NCI-H748 (cell line): Measurements from ENCODE around the gene ARMCX1.
"Not testable (repeated sequence)": the region's sequence is repeated elsewhere in the genome, so short reads cannot be mapped to it uniquely, and the experiment has no call there.

ENCODE experiments used
- DNase-seq: peaks from one replicate; lab custom pipeline; 2025; ENCODE audit not compliant: unreplicated experiment; lab: John Stamatoyannopoulos, UW

Gene ARMCX1

DNA sequence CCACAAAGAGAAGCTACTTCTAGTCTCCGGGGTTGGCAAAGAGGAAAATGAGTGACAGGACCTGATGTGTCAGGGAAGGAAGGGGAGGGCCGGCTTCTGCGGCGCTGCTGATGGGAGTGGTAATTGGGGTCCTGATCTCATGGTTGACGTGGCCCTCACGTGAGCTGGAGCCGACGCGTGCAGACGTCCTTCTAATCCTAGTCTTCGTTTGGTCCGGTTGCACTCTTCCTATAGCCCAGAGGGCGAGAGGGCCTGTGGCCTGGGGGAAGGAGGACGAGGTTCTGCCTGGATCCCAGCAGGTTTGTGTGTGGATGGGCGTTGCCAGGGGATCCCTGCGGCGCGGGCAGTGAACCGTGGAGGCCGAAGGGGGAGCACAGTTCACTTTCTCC, at the start of gene ARMCX1:
TSS of gene ARMCX1 (plus strand) at position 186 of the 389 bp plus-strand sequence. CDS start 2,384 bp downstream, outside the sequence.
- DNase-seq, result peak; percentile 80

DNA sequence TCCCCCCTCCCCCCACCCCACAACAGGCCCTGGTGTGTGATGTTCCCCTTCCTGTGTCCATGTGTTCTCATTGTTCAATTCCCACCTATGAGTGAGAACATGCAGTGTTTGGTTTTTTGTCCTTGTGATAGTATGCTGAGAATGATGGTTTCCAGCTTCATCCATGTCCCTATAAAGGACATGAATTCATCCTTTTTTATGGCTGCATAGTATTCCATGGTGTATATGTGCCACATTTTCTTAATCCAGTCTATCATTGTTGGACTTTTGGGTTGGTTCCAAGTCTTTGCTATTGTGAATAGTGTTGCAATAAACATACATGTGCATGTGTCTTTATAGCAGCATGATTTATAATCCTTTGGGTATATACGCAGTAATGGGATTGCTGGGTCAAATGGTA, 47.4 kb upstream of the ARMCX1 start:
- not testable (repeated sequence) for DNase-seq

DNA sequence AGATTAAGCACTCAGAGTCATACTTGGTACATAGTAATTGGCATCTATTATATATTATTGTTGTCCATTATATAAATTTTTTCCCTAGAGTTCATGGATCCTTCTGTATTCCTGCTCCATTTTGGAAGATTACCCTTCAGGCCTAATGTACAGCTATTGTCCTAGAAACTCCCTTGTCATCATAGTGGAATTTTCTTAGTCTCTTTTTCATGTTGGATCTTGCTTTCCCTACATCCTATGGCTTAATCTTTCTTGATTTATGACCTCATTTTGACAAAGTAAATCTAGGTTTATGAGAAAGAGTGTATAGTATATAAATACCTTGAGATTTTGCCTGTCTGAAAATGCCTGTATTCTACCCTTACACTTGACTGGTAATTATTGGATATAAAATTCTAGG, 43.0 kb upstream of the ARMCX1 start:
- no peak for DNase-seq

DNA sequence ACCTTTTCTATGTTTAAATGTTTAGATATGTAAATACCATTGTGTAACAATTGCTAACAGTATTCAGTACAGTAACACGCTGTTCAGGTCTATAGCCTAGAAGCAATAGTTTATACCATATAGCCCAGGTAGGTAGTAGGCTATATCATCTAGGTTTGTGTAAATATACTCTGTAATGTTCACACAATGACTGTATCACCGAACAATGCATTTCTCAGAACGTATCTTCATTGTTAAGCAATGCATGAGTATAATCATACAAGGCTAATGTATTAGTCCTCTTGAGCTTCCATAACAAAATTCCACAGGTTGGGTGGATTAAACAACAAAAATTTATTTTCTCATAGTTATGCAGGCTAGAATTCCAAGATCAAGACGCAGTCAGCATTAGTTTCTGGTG, 42.4 kb upstream of the ARMCX1 start:
- DNase-seq, result no peak

DNA sequence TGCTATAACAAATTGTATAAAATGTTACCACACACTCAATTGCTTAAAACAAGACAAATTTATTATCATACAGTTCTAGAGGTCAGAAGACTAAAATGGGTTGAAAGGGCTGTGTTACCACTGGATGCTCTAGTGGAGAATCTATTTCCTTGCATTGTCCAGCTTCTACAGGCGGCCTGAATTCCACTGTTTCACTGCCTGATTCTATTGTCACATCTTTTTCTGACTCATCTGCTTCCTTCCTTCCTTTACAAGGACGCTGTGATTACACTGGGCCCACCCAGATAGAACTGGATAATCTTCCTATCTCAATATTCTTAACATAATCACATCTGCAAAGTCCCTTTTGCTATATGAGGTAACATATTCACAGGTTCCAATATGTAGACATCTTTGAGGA, 19.4 kb upstream of the ARMCX1 start:
- DNase-seq, result no peak

DNA sequence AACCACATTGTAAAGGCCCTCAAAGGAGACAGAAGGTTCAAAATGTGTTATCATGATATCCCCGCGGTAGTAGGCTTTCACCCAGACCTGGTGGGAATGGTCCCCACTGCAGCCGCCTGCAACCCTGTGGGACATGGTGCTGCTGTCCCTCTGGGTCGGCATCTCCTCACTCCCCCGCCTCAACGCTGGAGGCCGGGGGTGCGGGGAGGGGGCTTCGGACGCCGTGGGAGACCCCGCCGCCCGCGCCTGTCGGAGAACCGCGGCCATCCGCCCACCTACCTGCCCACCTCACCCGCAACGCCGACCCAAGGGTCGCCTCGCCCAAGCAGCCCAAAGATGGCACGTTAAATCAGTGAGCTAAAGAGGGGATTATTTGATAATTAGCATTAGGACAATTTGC, 11.2 kb upstream of the ARMCX1 start:
- no peak for DNase-seq

DNA sequence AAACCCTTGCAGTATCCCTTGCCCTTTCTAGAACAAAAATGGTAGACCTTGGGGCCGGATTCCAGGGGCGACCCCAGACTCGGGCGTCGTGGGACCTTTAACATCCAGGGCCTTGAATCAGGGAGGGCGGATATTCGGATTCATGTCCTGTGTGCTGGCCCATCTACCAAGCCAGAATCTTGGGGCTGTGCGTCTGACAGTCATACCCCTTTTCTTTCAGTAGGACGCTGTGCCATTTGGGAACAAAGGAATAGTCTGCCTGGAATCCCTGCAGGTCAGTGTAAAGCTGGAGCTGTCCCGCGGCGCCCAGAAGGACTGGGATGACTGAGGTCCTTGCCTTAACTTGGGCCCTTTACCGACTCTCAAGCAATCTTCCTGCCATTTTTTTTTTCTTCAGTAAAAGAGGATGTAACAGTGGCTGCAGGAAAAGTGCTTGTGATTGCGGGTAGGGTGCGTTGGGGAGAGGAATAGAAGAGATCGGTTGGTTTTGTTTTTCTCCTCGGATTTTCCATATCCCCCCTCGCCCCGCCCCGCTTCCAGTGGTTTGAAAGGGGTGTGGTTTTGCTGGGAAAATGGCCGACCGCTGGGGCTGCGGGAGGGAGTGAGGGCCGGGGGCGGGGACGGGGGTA, 518 bp downstream of the ARMCX1 start:
- DNase-seq, result peak; percentile 42

DNA sequence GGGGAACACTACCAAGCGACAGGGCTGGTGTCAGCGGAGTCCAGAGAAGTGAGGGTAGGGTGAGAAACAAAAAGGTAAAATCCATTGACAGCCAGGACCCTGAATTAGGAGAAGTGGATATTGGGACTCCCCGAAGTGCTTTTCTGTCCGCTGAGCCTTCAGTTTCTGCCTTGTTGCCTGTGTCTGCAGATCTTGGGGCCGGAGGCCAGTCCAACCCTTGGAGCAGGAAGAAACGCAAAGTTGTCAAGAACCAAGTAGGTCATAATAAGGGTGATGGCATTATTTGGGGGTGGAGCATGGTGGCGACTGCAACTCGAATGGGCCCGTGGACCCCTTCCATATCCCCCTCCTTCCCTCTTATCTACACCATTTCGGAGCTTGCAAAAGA, 1.0 kb downstream of the ARMCX1 start:
- DNase-seq, result no peak

DNA sequence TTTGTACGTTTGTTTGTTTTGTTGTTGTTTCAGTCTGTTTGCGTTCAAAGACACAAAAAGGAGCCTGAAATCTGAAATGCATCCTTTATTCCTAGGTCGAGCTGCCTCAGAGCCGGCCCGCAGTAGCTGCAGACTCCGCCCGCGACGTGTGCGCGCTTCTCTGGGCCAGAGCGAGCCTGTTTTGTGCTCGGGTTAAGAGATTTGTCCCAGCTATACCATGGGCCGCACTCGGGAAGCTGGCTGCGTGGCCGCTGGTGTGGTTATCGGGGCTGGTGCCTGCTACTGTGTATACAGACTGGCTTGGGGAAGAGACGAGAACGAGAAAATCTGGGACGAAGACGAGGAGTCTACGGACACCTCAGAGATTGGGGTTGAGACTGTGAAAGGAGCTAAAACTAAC, 2.4 kb downstream of the ARMCX1 start:
- DNase-seq, result no peak

DNA sequence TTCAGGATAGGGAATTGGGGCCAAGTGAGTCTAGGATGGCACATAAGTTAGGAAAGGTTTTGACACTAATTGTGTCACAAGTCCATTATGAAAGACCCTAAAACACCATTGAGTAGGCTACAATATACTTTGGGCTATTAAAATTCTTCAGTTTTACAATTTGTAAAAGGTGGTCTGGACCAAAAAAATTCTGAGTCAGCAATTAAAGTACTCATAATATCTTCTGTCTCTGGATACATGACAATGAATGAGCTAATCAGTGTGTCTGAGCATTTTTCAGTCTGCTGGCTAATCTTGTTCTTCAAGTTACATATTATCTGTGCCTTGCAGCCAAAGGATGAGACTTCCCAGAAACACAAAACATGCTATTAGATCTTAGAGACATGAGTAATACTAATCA, 14.3 kb downstream of the ARMCX1 start:
- DNase-seq, result no peak

DNA sequence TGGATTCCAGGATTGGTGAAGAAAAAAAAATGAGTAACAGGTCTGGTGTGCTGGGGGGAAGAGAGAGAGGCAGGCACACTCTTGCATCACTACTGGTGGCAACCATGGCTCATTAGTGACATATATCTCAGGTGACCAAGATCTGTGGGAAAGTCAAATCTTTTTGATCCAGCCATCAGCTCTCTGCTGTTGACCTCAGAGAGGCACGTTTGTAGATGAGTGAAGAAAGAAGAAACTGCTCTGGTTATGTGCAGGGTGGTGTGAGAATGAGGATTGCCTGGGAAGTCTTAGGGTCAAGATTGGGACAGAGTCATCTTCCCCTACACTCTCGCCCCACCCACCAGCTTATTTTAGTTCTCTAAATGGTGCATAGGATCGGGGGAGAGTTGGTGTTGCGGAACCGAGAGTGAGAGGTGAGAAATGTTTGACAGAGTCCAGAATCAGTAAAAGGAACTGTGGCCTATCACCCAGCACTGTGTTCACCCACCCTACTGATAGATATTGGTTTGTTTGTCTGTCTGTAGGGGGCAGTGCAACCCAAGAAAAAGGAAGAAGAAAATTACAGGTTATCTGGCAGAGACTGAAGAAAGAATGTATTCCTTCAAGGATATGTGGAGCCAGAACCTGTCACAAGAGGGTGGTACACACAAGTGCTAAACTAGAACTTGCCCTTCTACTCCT, 45.5 kb downstream of the ARMCX1 start:
- DNase-seq, result peak; percentile 51

DNA sequence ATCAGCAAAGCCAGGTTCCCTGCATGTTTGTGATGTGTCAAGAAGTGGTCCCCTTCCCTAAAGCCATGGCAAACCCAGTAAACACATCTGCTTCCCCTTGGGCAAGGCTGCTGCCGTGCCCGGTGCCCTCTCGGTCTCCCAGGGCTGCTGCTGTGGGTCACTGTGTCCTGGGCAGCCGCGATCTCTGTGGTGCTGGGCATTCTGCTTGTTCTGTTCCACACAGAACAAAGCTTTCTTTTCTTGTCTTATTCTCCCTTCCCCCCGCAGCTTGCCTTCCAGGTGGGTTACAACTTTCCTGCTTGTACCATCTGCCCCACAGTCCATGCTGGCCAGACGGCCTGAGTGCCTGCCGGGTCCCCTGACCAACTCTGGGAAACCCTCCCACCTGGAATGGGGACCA, 49.2 kb downstream of the ARMCX1 start:
- DNase-seq, result not testable (repeated sequence)

DNA sequence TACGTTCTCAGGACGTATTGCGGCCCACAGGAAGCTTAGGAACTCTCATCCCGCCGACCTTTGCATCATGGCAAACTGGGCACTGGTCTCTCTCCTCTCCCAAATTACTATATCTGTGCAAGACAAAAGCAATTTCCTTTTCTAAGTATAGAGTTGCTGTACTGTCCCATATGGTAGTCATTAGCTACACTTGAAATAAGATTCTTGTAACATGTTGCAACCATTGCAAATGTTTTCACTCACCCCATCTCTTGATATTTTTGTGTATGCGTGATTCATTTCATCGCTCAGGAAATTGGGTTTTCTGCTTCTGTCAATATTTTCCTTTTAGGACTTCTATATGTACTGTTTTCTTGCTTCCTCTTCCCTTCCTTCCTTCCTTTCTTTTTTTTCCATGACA, 51.7 kb downstream of the ARMCX1 start:
- no peak for DNase-seq
